HepG2 (cell line): ENCODE measurements around the gene DAB2. TPM values are rescaled to one million over a fixed set of nuclear protein-coding genes. Genes with fewer than 3 reads are reported as not detected.

ENCODE experiments used
- BCL6 ChIP-seq: IDR thresholded peaks from 2 replicates; pipeline ENCODE4 v1.6.1; 2016; ENCODE audit warnings: missing genetic modification reagents, missing compliant biosample characterization
- BRD4 ChIP-seq: sonication (generic); formaldehyde crosslinking; IDR thresholded peaks from 2 replicates; pipeline ENCODE4 v1.4.0; 2020; ENCODE audit warnings: missing genetic modification reagents
- MAFG ChIP-seq: sonication (generic); formaldehyde crosslinking; IDR thresholded peaks from 2 replicates; pipeline ENCODE4 v1.5.1; 2020; ENCODE audit warnings: mild to moderate bottlenecking, missing genetic modification reagents
- MIXL1 ChIP-seq: IDR thresholded peaks from 2 replicates; pipeline ENCODE4 v1.6.1; 2016
- TEAD3 ChIP-seq: optimal IDR thresholded peaks from 2 replicates; pipeline ENCODE3; 2016; ENCODE audit warnings: borderline replicate concordance
- ZNF44 ChIP-seq: sonication (generic); formaldehyde crosslinking; IDR thresholded peaks from 2 replicates; pipeline ENCODE4 v1.5.1; 2020; ENCODE audit warnings: mild to moderate bottlenecking, missing genetic modification reagents
- ZNF841 ChIP-seq: sonication (generic); formaldehyde crosslinking; IDR thresholded peaks from 2 replicates; pipeline ENCODE4 v1.8.1; 2023; ENCODE audit warnings: missing genetic modification reagents, borderline replicate concordance
- polyA plus RNA-seq, 8 experiments: library from polyadenylated mRNA; depleted of rRNA in 3 of 8; stranded (reverse) in 7 of 8; unstranded in 1 of 8; fragments of >200 nt; fragmentation: Illumina TruSeq in 4 of 8; extraction: Trizol in 4 of 8; gene quantifications; 2 replicates each; pipeline versions ENCODE4 v1.2.1 to v1.2.3, GENCODE V29; 2011 to 2016; ENCODE audit warnings: low read depth in 4 of 8, missing spikeins in 1 of 8, mixed read lengths in 1 of 8; ENCODE audit not compliant: insufficient read depth in 1 of 8
- total RNA-seq, 5 experiments: library from RNA; depleted of rRNA; stranded (reverse); fragments of >200 nt; fragmentation: Illumina TruSeq; extraction: Trizol; gene quantifications; 2 replicates each; pipeline ENCODE4 v1.2.3, GENCODE V29; 2016; ENCODE audit warnings: low read depth in 1 of 5
- TF ChIP-seq, protein P1 (sequence below): IDR thresholded peaks from 2 replicates; pipeline ENCODE4 v1.6.1; 2012; ENCODE audit warnings: low read length, improper control_type of control experiment
- TF ChIP-seq, protein P2 (sequence below): sonication (generic); formaldehyde crosslinking; IDR thresholded peaks from 2 replicates; pipeline ENCODE4 v1.4.0; 2020; ENCODE audit warnings: missing genetic modification reagents, borderline replicate concordance
- TF ChIP-seq, protein P3 (sequence below): sonication (generic); formaldehyde crosslinking; IDR thresholded peaks from 2 replicates; pipeline ENCODE4 v1.5.0; 2020; ENCODE audit warnings: mild to moderate bottlenecking, missing genetic modification reagents, moderate library complexity
- TF ChIP-seq, protein P4 (sequence below): sonication (generic); formaldehyde crosslinking; IDR thresholded peaks from 2 replicates; pipeline ENCODE4 v1.4.0; 2020; ENCODE audit warnings: mild to moderate bottlenecking, missing genetic modification reagents

The DAB2 gene
- total and polyA plus RNA-seq, 2 of the 13 experiments (the other 11 are each of a cell fraction or from before 2014, with no cell fraction given): 6.4 to 6.5 TPM

DNA sequence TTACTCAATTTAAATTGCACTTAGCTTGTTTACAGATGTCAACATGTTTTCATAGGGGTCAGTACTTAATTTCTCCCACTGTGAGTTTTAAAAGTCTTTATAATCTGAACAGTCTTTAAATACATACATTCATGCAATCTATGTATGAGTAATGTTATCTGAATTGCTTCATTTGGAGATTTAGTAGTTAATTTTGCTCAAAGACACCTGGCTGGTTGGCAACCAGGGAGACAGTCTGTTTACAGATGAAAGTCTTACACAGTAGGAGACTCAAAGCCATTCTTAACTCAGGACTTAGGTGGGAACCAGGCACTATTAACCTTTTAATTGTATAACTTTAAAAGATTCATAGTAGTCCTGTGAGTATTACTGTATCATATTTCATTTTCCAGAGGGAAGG is 29.3 kb downstream of the DAB2 start (continued):
- TF ChIP-seq, protein P1, sequence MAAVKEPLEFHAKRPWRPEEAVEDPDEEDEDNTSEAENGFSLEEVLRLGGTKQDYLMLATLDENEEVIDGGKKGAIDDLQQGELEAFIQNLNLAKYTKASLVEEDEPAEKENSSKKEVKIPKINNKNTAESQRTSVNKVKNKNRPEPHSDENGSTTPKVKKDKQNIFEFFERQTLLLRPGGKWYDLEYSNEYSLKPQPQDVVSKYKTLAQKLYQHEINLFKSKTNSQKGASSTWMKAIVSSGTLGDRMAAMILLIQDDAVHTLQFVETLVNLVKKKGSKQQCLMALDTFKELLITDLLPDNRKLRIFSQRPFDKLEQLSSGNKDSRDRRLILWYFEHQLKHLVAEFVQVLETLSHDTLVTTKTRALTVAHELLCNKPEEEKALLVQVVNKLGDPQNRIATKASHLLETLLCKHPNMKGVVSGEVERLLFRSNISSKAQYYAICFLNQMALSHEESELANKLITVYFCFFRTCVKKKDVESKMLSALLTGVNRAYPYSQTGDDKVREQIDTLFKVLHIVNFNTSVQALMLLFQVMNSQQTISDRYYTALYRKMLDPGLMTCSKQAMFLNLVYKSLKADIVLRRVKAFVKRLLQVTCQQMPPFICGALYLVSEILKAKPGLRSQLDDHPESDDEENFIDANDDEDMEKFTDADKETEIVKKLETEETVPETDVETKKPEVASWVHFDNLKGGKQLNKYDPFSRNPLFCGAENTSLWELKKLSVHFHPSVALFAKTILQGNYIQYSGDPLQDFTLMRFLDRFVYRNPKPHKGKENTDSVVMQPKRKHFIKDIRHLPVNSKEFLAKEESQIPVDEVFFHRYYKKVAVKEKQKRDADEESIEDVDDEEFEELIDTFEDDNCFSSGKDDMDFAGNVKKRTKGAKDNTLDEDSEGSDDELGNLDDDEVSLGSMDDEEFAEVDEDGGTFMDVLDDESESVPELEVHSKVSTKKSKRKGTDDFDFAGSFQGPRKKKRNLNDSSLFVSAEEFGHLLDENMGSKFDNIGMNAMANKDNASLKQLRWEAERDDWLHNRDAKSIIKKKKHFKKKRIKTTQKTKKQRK: no peak
- TF ChIP-seq TEAD3 (CRISPR knock-in tag): no peak
- TF ChIP-seq, protein P2, sequence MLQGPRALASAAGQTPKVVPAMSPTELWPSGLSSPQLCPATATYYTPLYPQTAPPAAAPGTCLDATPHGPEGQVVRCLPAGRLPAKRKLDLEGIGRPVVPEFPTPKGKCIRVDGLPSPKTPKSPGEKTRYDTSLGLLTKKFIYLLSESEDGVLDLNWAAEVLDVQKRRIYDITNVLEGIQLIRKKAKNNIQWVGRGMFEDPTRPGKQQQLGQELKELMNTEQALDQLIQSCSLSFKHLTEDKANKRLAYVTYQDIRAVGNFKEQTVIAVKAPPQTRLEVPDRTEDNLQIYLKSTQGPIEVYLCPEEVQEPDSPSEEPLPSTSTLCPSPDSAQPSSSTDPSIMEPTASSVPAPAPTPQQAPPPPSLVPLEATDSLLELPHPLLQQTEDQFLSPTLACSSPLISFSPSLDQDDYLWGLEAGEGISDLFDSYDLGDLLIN (CRISPR knock-in tag): no peak
- no peak for TF ChIP-seq MIXL1
- TF ChIP-seq, protein P3, sequence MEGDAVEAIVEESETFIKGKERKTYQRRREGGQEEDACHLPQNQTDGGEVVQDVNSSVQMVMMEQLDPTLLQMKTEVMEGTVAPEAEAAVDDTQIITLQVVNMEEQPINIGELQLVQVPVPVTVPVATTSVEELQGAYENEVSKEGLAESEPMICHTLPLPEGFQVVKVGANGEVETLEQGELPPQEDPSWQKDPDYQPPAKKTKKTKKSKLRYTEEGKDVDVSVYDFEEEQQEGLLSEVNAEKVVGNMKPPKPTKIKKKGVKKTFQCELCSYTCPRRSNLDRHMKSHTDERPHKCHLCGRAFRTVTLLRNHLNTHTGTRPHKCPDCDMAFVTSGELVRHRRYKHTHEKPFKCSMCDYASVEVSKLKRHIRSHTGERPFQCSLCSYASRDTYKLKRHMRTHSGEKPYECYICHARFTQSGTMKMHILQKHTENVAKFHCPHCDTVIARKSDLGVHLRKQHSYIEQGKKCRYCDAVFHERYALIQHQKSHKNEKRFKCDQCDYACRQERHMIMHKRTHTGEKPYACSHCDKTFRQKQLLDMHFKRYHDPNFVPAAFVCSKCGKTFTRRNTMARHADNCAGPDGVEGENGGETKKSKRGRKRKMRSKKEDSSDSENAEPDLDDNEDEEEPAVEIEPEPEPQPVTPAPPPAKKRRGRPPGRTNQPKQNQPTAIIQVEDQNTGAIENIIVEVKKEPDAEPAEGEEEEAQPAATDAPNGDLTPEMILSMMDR: no peak
- TF ChIP-seq BRD4 (CRISPR knock-in tag): no peak
- no peak for TF ChIP-seq MAFG
- TF ChIP-seq, protein P4, sequence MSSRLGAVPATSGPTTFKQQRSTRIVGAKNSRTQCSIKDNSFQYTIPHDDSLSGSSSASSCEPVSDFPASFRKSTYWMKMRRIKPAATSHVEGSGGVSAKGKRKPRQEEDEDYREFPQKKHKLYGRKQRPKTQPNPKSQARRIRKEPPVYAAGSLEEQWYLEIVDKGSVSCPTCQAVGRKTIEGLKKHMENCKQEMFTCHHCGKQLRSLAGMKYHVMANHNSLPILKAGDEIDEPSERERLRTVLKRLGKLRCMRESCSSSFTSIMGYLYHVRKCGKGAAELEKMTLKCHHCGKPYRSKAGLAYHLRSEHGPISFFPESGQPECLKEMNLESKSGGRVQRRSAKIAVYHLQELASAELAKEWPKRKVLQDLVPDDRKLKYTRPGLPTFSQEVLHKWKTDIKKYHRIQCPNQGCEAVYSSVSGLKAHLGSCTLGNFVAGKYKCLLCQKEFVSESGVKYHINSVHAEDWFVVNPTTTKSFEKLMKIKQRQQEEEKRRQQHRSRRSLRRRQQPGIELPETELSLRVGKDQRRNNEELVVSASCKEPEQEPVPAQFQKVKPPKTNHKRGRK (CRISPR knock-in tag): no peak
- TF ChIP-seq ZNF44 (CRISPR knock-in tag): no peak
- no peak for TF ChIP-seq ZNF841 (CRISPR knock-in tag)
- TF ChIP-seq BCL6 (CRISPR knock-in tag): no peak
